Measurements from ENCODE around the gene KCNQ1.

- TF ChIP-seq CTCF (IDR thresholded peaks at IDR 0.05 in 2 of 3, conservative IDR thresholded peaks at IDR 0.05 in 1 of 3; ENCODE audit: insufficient read depth in 2 of 3, low read depth in 1 of 3, low read length in 3 of 3): no peak
- peak; percentile 40; the same call in 1 of the 2 replicates for TF ChIP-seq MAX (CRISPR knock-in tag; IDR thresholded peaks at IDR 0.05)
Observed at GRCh38 chr11:2537896-2538724, 93.3 kb downstream of the KCNQ1 start.
